ENCODE results near the gene APOC4. TPM values are rescaled to one million over a fixed set of nuclear protein-coding genes. Genes with fewer than 3 reads are reported as not detected.

The APOC4 gene
- total and polyA plus RNA-seq, 9 donors: not detected

GRCh38 chr19:44947041-44947581, 5.1 kb downstream of the APOC4 start:
- Histone ChIP-seq H3K27ac (ENCODE audit: low read length) (no peak overlapping the region), H3K9me3 (replicated peaks; ENCODE audit: control insufficient read depth, low read depth, low read length) (no peaks in the 10 kb centered on the region), H3K27me3 (ENCODE audit: control insufficient read depth, insufficient read depth, low read length) (no peaks in the 10 kb centered on the region), H3K36me3 (ENCODE audit: control insufficient read depth, insufficient read depth, low read length) (peaks cover 10% of the 10 kb centered on the region), H3K4me1 (ENCODE audit: control insufficient read depth, insufficient read depth, low read length) (peaks cover 10% of the 10 kb centered on the region), H3K4me3 (ENCODE audit: low read length) (no peak overlapping the region)
- WGBS (ENCODE audit: insufficient coverage): 93% methylated on average over 8 of the region's 13 CpGs
- no peak for DNase-seq

DNA sequence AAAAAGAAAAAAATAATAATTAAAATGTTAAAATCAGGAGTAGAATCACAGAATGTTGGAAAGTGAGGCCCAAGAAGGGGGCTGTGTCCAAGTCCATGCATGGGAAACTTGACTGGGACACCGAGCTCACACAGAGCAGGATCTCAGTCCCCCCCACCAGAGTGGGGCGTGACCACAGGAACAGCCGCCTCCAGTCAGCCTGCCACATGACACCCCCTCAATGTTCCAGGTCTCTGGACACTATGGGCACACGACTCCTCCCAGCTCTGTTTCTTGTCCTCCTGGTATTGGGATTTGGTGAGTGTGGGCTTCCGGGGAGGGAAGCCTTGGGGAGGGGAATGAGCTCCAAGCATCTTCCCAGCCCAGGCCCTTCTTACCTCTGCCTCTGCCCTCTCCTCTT, 6.2 kb downstream of the APOC4 start:
- WGBS (ENCODE audit: insufficient coverage): no CpG with 5 or more reads among the region's 5 CpGs
- Histone ChIP-seq H3K9me3 (replicated peaks; ENCODE audit: control insufficient read depth, low read depth, low read length) (no peaks in the 10 kb centered on the region), H3K27me3 (ENCODE audit: control insufficient read depth, insufficient read depth, low read length) (no peaks in the 10 kb centered on the region), H3K4me3 (ENCODE audit: low read length) (no peak overlapping the region), H3K27ac (ENCODE audit: low read length) (no peak overlapping the region), H3K4me1 (ENCODE audit: control insufficient read depth, insufficient read depth, low read length) (peaks cover 10% of the 10 kb centered on the region), H3K36me3 (ENCODE audit: control insufficient read depth, insufficient read depth, low read length) (peaks cover 13% of the 10 kb centered on the region)
- DNase-seq: no peak

GRCh38 chr19:44948763-44949374, 6.8 kb downstream of the APOC4 start:
- no peaks in the 10 kb centered on the region for H3K9me3 ChIP-seq (replicated peaks; ENCODE audit: control insufficient read depth, low read depth, low read length)
- H3K27me3 ChIP-seq (ENCODE audit: control insufficient read depth, insufficient read depth, low read length): no peaks in the 10 kb centered on the region
- no peak for DNase-seq
- H3K4me1 ChIP-seq (ENCODE audit: control insufficient read depth, insufficient read depth, low read length): peaks cover 12% of the 10 kb centered on the region
- 83% methylated on average over 2 of the region's 5 CpGs for WGBS (ENCODE audit: insufficient coverage)
- H3K36me3 ChIP-seq (ENCODE audit: control insufficient read depth, insufficient read depth, low read length): peaks cover 13% of the 10 kb centered on the region
- H3K4me3 ChIP-seq (ENCODE audit: low read length): no peak overlapping the region
- H3K27ac ChIP-seq (ENCODE audit: low read length): no peak overlapping the region

- Histone ChIP-seq H3K9me3 (replicated peaks; ENCODE audit: control insufficient read depth, low read depth, low read length) (no peaks in the 10 kb centered on the region), H3K27ac (ENCODE audit: low read length) (no peak overlapping the region), H3K4me3 (ENCODE audit: low read length) (no peak overlapping the region), H3K27me3 (ENCODE audit: control insufficient read depth, insufficient read depth, low read length) (no peaks in the 10 kb centered on the region), H3K36me3 (ENCODE audit: control insufficient read depth, insufficient read depth, low read length) (peaks cover 13% of the 10 kb centered on the region), H3K4me1 (ENCODE audit: control insufficient read depth, insufficient read depth, low read length) (peaks cover 18% of the 10 kb centered on the region)
- WGBS (ENCODE audit: insufficient coverage): 90% methylated on average over 4 of the region's 9 CpGs
- no peak for DNase-seq
Observed at GRCh38 chr19:44949550-44949949, 7.5 kb downstream of the APOC4 start.

DNA sequence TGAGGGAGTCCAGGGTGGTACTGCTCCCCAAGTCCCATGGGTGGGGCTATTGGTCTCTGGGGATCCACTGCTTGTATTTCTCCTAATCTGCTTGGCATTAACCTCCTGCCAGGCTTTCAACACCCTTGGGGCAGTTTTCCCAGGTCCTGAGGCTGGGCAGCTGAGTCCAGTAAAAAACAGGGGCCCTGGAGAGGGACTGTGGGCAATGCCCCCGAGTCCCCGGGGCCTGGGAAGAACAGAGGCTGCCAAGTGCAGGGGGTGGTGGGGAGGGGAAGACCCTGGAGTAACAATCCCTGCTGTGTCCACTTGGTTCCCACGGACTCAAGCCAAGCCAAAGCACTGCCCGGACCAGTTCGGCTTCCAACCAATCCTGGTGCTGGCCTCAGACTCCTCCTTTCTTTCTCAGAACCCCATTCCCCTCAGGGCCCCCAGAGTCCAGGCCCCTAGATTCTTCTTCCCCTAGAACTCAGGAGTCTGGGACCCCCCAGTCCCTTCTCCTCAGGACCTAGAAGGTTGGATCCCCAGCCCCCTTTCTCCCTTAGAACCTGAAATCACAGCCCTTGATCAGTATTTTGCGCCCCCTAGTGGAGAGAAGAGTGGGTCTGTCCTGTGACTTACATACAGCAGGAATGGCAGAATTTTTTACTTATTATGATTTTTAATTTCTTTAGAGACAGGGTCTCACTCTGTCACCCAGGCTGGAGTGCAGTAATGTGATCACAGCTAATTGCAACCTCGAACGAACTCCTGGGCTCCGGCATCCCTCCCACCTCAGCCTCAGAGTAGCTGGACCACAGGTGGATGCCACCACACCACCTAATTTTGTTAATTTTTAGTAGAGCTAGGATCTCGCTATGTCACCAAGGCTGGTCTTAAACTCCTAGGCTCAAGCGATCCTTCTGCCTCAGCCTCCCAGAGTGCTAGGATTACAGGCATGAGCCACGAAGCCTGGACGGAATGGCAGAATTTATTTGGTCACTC, 9.4 kb downstream of the APOC4 start:
- H3K4me3 ChIP-seq (ENCODE audit: low read length): no peak overlapping the region
- no peaks in the 10 kb centered on the region for H3K9me3 ChIP-seq (replicated peaks; ENCODE audit: control insufficient read depth, low read depth, low read length)
- H3K4me1 ChIP-seq (ENCODE audit: control insufficient read depth, insufficient read depth, low read length): peaks cover 27% of the 10 kb centered on the region
- peak; percentile 89 for DNase-seq
- 72% methylated on average over 9 of the region's 13 CpGs for WGBS (ENCODE audit: insufficient coverage)
- H3K36me3 ChIP-seq (ENCODE audit: control insufficient read depth, insufficient read depth, low read length): peaks cover 13% of the 10 kb centered on the region
- H3K27me3 ChIP-seq (ENCODE audit: control insufficient read depth, insufficient read depth, low read length): no peaks in the 10 kb centered on the region
- peak overlapping the region; percentile 31 for H3K27ac ChIP-seq (ENCODE audit: low read length)

- Histone ChIP-seq H3K36me3 (ENCODE audit: control insufficient read depth, insufficient read depth, low read length) (peaks cover 13% of the 10 kb centered on the region), H3K4me3 (ENCODE audit: low read length) (peak overlapping the region; percentile 98), H3K27me3 (ENCODE audit: control insufficient read depth, insufficient read depth, low read length) (no peaks in the 10 kb centered on the region), H3K27ac (ENCODE audit: low read length) (peak overlapping the region; percentile 98), H3K4me1 (ENCODE audit: control insufficient read depth, insufficient read depth, low read length) (peaks cover 35% of the 10 kb centered on the region), H3K9me3 (replicated peaks; ENCODE audit: control insufficient read depth, low read depth, low read length) (no peaks in the 10 kb centered on the region)
- WGBS (ENCODE audit: insufficient coverage): 47% methylated on average over 9 of the region's 13 CpGs
- no peak for DNase-seq
Observed at GRCh38 chr19:44954278-44954648, 12.2 kb downstream of the APOC4 start.

DNA sequence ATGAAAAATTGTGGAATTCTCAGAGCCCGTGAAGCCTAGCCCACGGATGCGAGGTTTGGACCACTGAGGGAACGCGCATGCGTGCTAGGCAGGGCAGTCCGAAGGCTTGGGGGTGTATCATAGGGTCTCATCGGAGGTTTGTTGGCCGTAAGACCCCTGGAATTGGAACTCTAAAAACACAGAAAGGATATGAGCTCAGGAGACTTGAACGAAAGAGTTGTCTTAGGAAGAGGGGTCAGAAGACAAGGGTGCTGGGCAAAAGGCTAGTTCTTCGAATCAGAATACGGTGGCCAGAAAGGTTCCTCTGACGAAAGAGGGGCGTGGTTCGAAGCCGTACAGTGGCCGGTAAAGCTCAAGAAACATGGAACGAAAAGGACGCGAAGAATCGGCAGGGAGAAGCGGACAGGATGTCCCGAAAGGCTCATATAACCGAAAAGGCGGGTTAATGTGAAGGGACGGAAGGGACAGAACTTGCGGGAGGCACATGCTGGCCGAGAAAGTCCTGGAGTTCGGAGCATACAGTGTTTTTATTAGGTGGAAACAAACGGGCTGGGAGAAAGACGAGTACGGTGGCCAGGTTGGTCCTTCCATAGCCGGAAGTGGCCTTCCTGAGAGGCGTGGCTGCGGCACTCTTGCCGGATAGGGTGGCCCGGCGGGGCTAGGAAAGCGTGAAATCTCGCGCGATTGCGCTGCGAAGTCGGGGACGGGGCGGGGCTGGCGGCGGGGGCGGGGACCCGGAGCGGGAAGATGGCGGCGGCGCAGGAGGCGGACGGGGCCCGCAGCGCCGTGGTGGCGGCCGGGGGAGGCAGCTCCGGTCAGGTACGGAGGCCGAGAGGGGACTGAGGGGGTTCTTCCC, 12.8 kb downstream of the APOC4 start, which contains the start of gene CLPTM1:
TSS of gene CLPTM1 (plus strand) at position 732 of the 856 bp plus-strand sequence. CDS start at position 748, 16 bp downstream.
- WGBS (ENCODE audit: insufficient coverage): under 1% methylated on average over 64 of the region's 65 CpGs
- H3K4me1 ChIP-seq (ENCODE audit: control insufficient read depth, insufficient read depth, low read length): peaks cover 35% of the 10 kb centered on the region

DNA sequence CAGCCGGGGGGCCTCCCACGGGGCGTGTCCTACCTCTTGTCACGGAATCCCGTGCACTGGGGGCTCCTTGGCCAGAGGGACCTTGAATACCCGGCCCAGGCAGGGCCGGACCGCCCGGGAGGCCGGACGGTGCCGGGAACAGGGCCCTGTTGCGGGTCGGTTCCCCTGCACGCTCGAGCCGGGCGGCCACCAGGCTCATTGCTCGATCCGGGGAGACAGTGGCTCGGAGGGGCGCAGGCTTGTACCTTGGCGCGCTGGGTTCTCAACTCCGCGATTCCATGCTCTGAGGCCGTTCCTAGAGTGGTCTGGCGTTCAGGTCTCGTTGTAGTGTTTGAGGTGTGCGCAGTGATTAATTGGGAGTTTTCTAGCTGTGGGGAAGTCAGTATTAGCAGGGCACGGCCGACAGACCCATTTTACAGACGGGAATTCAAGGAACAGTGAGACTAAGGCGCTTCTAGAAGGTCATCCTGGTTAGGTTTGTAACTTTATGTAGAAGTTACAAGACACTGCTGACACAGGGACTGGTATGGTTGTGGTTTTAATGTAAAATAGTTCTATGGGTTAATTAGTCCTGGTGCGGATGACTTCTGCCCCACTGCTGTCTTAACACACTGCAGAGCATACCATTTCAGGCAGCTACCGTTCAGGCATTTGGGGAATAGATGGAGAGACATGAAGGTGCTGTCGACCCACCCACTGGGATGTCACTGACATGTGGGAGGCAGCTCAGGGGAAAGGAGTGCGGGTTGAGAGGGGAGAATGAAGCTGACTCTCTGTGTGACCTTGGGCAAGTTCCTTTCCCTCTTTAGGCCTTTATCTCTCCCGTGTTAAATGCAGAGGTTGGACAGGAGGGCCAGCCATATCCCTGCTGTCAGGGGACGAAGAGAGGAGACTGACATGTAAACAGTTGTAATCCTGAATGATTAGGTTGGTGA, 13.7 kb downstream of the APOC4 start:
- Histone ChIP-seq H3K27me3 (ENCODE audit: control insufficient read depth, insufficient read depth, low read length) (no peaks in the 10 kb centered on the region), H3K27ac (ENCODE audit: low read length) (peak overlapping the region; percentile 59), H3K36me3 (ENCODE audit: control insufficient read depth, insufficient read depth, low read length) (peaks cover 10% of the 10 kb centered on the region), H3K4me1 (ENCODE audit: control insufficient read depth, insufficient read depth, low read length) (peaks cover 37% of the 10 kb centered on the region), H3K4me3 (ENCODE audit: low read length) (peak overlapping the region; percentile 98), H3K9me3 (replicated peaks; ENCODE audit: control insufficient read depth, low read depth, low read length) (no peaks in the 10 kb centered on the region)
- 2% methylated on average over 36 of the region's 40 CpGs for WGBS (ENCODE audit: insufficient coverage)
- no peak for DNase-seq

More for the DNA sequence above, 12.8 kb downstream of the APOC4 start, which contains the start of gene CLPTM1:
- no peaks in the 10 kb centered on the region for H3K9me3 ChIP-seq (replicated peaks; ENCODE audit: control insufficient read depth, low read depth, low read length)
- H3K4me3 ChIP-seq (ENCODE audit: low read length): peak within 1 kb of the TSS; percentile 98
- peak; percentile 99 for DNase-seq
- peaks cover 15% of the 10 kb centered on the region for H3K36me3 ChIP-seq (ENCODE audit: control insufficient read depth, insufficient read depth, low read length)
- peak within 1 kb of the TSS; percentile 98 for H3K27ac ChIP-seq (ENCODE audit: low read length)
- H3K27me3 ChIP-seq (ENCODE audit: control insufficient read depth, insufficient read depth, low read length): no peaks in the 10 kb centered on the region

DNA sequence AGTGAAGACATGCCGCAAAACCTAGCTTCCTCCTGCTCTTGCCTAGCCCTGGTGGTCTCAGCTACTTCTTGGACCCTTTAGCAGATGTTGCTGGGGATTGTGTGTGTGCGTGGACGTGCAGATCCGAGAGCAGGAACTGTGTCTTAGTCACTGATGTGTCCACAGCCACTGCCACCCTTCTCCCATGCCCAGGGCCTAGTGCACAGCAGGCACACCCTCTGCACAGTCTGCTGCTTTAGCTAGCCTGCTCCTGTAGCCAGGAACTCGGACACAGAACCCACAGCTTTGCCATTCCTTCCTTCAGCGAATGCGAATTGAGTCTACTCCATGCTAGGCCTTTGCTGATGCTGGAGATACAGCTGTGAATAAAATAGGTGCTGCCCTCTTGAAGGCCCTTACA, 15.5 kb downstream of the APOC4 start:
- Histone ChIP-seq H3K4me3 (ENCODE audit: low read length) (no peak overlapping the region), H3K36me3 (ENCODE audit: control insufficient read depth, insufficient read depth, low read length) (peaks cover 20% of the 10 kb centered on the region)
- 85% methylated on average over 4 of the region's 7 CpGs for WGBS (ENCODE audit: insufficient coverage)

More for the DNA sequence above, 15.5 kb downstream of the APOC4 start:
- no peaks in the 10 kb centered on the region for H3K9me3 ChIP-seq (replicated peaks; ENCODE audit: control insufficient read depth, low read depth, low read length)
- peaks cover 34% of the 10 kb centered on the region for H3K4me1 ChIP-seq (ENCODE audit: control insufficient read depth, insufficient read depth, low read length)
- no peaks in the 10 kb centered on the region for H3K27me3 ChIP-seq (ENCODE audit: control insufficient read depth, insufficient read depth, low read length)
- DNase-seq: no peak
- no peak overlapping the region for H3K27ac ChIP-seq (ENCODE audit: low read length)

All from muscle of leg (tissue), 11 donors.